Vagina (tissue), 2 donors: ENCODE data around the gene EMSY. TPM values are rescaled to one million over a fixed set of nuclear protein-coding genes. Genes with fewer than 3 reads are reported as not detected.
"Not testable (repeated sequence)": the region's sequence is repeated elsewhere in the genome, so short reads cannot be mapped to it uniquely, and the experiment has no call there.

Experiments used
- DNase-seq, 2 donors: peaks; one replicate each; pipeline ENCODE4 v3.0.0-alpha.2; 2017; ENCODE audit errors: extremely low spot score in 2 of 2
- H3K27ac ChIP-seq: fragments of 200-600 bp; sonication (generic); one replicate; pipeline ENCODE4 v1.5.1; 2019
- H3K27me3 ChIP-seq: fragments of 200-600 bp; sonication (generic); one replicate; pipeline ENCODE4 v1.5.1; 2019
- H3K36me3 ChIP-seq, 2 donors: fragments of 200-600 bp; sonication (generic); one replicate each; pipeline ENCODE4 v1.5.1; 2017 to 2019
- H3K4me1 ChIP-seq: fragments of 200-600 bp; sonication (generic); one replicate; pipeline ENCODE4 v1.5.1; 2019
- H3K4me3 ChIP-seq, 2 donors: fragments of 200-600 bp; sonication (generic); 1 replicate in 1 of 2; 2 replicates in 1 of 2; pipeline ENCODE4 v1.5.1; 2016 to 2019
- H3K9me3 ChIP-seq: fragments of 200-600 bp; sonication (generic); one replicate; pipeline ENCODE4 v1.5.1; 2019
- CTCF ChIP-seq, 3 experiments: fragments of 450-650 bp in 2 of 3; fragments of 200-600 bp in 1 of 3; sonication (generic) in 1 of 3; IDR thresholded peaks; one replicate each; pipeline ENCODE4 v1.5.1; 2017 to 2019; ENCODE audit warnings: antibody characterized with exemption in 3 of 3, mild to moderate bottlenecking in 2 of 3, moderate library complexity in 2 of 3
- POLR2A ChIP-seq, 2 donors: fragments of 450-650 bp; IDR thresholded peaks; one replicate each; pipeline ENCODE4 v1.6.1; 2017; ENCODE audit warnings: antibody characterized with exemption in 2 of 2, mild to moderate bottlenecking in 2 of 2, moderate library complexity in 2 of 2
- POLR2AphosphoS5 ChIP-seq, 2 donors: sonication (generic); formaldehyde crosslinking; IDR thresholded peaks; one replicate each; pipeline ENCODE4 v1.9.0; 2017; ENCODE audit warnings: antibody characterized with exemption in 2 of 2, mild to moderate bottlenecking in 2 of 2, low read depth in 1 of 2; ENCODE audit not compliant: insufficient read depth in 1 of 2
- intact Hi-C: fragments of 100-400 bp; cut with DNase I; formaldehyde crosslinking; loops from one replicate; pipeline ENCODE4 v1.15.1; 2023
- total RNA-seq: library from RNA; depleted of rRNA; stranded (reverse); fragments of >200 nt; gene quantifications from one replicate; pipeline ENCODE4 v1.2.3, GENCODE V29; 2016

EMSY gene
- total RNA-seq, 1 donor from 2014 or later: 31.2 TPM

GRCh38 chr11:76577921-76578653 lies 133.3 kb downstream of the EMSY start:
- Histone ChIP-seq H3K27ac (peak overlapping the region; percentile 64), H3K36me3 (no peaks in the 10 kb centered on the region), H3K27me3 (no peaks in the 10 kb centered on the region), H3K9me3 (no peaks in the 10 kb centered on the region), H3K4me3 (no peak overlapping the region), H3K4me1 (peaks cover 29% of the 10 kb centered on the region)
- intact Hi-C loops: no loop called here
- DNase-seq: no peak
- TF ChIP-seq POLR2AphosphoS5 (IDR thresholded peaks at IDR 0.05; ENCODE audit: insufficient read depth in 1 of 2, low read depth in 1 of 2): peak in 1 of 2 donors; percentile 62
- no peak for TF ChIP-seq POLR2A (IDR thresholded peaks at IDR 0.05)
- TF ChIP-seq CTCF (IDR thresholded peaks at IDR 0.05): no peak

DNA sequence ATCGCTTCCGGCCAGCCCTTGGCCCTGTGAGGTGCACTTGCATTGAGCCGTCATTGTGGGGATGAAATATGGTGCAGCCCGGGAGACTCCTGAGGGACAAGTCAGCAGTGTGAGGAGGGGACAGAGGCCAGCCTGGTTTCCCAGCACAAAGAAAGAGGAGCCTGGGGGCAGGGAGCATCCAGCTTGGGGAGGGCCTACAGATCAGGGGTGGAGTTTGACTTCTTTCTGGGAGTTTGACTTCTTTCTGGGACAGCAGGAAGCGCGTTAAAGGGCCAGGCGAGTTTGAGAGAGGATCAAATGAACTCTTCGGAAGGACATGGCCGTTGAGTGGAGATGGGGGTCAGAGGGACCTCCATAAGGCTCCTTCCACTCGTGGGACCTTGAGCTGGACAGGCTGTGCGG lies 133.8 kb downstream of the EMSY start:
- Histone ChIP-seq H3K4me1 (peaks cover 29% of the 10 kb centered on the region), H3K27me3 (no peaks in the 10 kb centered on the region), H3K9me3 (no peaks in the 10 kb centered on the region), H3K27ac (peak overlapping the region; percentile 64), H3K36me3 (no peaks in the 10 kb centered on the region), H3K4me3 (no peak overlapping the region)
- no peak for TF ChIP-seq CTCF (IDR thresholded peaks at IDR 0.05)
- TF ChIP-seq POLR2AphosphoS5 (IDR thresholded peaks at IDR 0.05; ENCODE audit: insufficient read depth in 1 of 2, low read depth in 1 of 2): peak in 1 of 2 donors; percentile 54
- no peak for DNase-seq
- intact Hi-C loops: no loop called here

DNA sequence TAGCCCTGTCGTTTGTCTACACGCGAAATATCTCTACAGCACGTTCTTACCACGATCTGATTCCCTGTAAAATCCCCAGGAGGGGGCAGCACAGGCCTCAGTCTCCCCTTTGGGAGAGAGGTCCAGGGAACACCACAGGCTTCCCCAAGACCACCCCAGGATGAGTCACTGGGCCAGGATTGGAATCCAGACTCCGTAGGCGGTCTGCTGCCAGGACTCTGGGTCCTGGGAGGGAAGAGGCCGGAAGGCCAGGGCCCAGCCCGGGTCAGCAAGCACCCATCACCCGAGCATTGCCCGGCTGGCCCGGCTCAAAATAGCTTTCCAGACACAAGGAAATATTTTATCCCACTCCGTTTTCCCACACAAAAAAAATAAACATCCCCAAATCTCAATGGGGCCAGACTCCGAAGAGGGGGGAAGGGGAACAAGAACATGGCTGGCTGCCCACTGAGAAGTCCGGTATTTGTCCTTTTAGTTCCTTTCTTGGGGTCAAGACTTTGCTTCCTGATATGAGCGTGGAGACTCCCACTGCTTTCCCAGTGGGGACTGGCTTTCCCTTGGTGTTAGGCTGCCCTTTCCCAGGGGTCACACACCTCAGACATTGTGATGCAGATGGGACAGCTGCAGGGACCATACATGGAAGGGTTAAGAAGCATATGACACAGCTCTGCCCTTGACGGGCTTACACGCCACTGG lies 134.4 kb downstream of the EMSY start:
- H3K27ac ChIP-seq: peak overlapping the region; percentile 64
- no peaks in the 10 kb centered on the region for H3K9me3 ChIP-seq
- peaks cover 29% of the 10 kb centered on the region for H3K4me1 ChIP-seq
- no peak overlapping the region for H3K4me3 ChIP-seq
- no peaks in the 10 kb centered on the region for H3K27me3 ChIP-seq
- intact Hi-C loops: no loop called here
- no peak for TF ChIP-seq POLR2A (IDR thresholded peaks at IDR 0.05)
- peak in 1 of 2 donors; percentile 49 for TF ChIP-seq POLR2AphosphoS5 (IDR thresholded peaks at IDR 0.05; ENCODE audit: insufficient read depth in 1 of 2, low read depth in 1 of 2)
- TF ChIP-seq CTCF (IDR thresholded peaks at IDR 0.05): peak in 1 of 3 experiments; percentile 27
- H3K36me3 ChIP-seq: no peaks in the 10 kb centered on the region
- DNase-seq: no peak

- peaks cover 29% of the 10 kb centered on the region for H3K4me1 ChIP-seq
- TF ChIP-seq POLR2A (IDR thresholded peaks at IDR 0.05) (no peak), CTCF (IDR thresholded peaks at IDR 0.05) (no peak), POLR2AphosphoS5 (IDR thresholded peaks at IDR 0.05; ENCODE audit: insufficient read depth in 1 of 2, low read depth in 1 of 2) (no peak)
- intact Hi-C loops: no loop called here
- H3K27ac ChIP-seq: peak overlapping the region; percentile 64
- no peaks in the 10 kb centered on the region for H3K36me3 ChIP-seq
- no peak overlapping the region for H3K4me3 ChIP-seq
- no peaks in the 10 kb centered on the region for H3K27me3 ChIP-seq
- no peaks in the 10 kb centered on the region for H3K9me3 ChIP-seq
- DNase-seq: no peak
Measured at GRCh38 chr11:76579752-76580151, 134.9 kb downstream of the EMSY start.

- H3K36me3 ChIP-seq, intact Hi-C loops, H3K27ac ChIP-seq, H3K27me3 ChIP-seq, H3K9me3 ChIP-seq, H3K4me3 ChIP-seq, DNase-seq: not testable (repeated sequence)
- peaks cover 22% of the 10 kb centered on the region for H3K4me1 ChIP-seq
Measured at GRCh38 chr11:76582471-76582870, 137.7 kb downstream of the EMSY start.
